PC-9 (cell line): ENCODE measurements around the gene TTLL7. TPM values are rescaled to one million over a fixed set of nuclear protein-coding genes. Genes with fewer than 3 reads are reported as not detected.

Source experiments
- BruUV-seq: library from RNA; stranded (reverse); fragments of 400-500 nt; replicated peaks from 2 replicates; lab custom pipeline; 2021; lab: Mats Ljungman, UMichigan
- CTCF ChIA-PET: fragments of 300-600 bp; sonication (Branson Sonifier 250); formaldehyde crosslinking; loops from one replicate; lab custom pipeline; 2022; ENCODE audit warnings: antibody characterized with exemption; lab: Charles Lee
- POLR2A ChIA-PET: fragments of 300-600 bp; sonication (Branson Sonifier 250); formaldehyde crosslinking; loops from one replicate; lab custom pipeline; 2022; ENCODE audit warnings: antibody characterized with exemption; ENCODE audit not compliant: unreplicated experiment; lab: Charles Lee
- DNase-seq, 2 experiments: peaks; one replicate each; pipeline versions ENCODE4 v3.0.0 to v3.0.0-alpha.2; 2015 to 2022; ENCODE audit warnings: mixed read lengths in 1 of 2
- H2AFZ ChIP-seq: fragments of 200-600 bp; sonication (generic); 2 replicates; pipeline ENCODE4 v1.8.1; 2017; ENCODE audit warnings: antibody characterized with exemption
- H3F3A ChIP-seq: fragments of 200-600 bp; sonication (generic); 2 replicates; pipeline ENCODE4 v1.8.1; 2017; ENCODE audit warnings: antibody characterized with exemption, mild to moderate bottlenecking, low read depth; ENCODE audit not compliant: insufficient read depth
- H3K27ac ChIP-seq: fragments of 200-600 bp; sonication (generic); 2 replicates; pipeline ENCODE4 v1.6.1; 2016; ENCODE audit warnings: mixed run types
- H3K27me3 ChIP-seq: fragments of 200-600 bp; sonication (generic); 2 replicates; pipeline ENCODE4 v1.6.1; 2016; ENCODE audit warnings: low read depth, mixed run types; ENCODE audit not compliant: insufficient read depth
- H3K36me3 ChIP-seq: fragments of 200-600 bp; sonication (generic); 2 replicates; pipeline ENCODE4 v1.6.1; 2016; ENCODE audit warnings: low read depth, mixed run types
- H3K4me1 ChIP-seq: fragments of 200-600 bp; sonication (generic); replicated peaks from 2 replicates; pipeline ENCODE4 v1.6.1; 2016; ENCODE audit warnings: mixed run types; ENCODE audit not compliant: insufficient read depth
- H3K4me2 ChIP-seq: fragments of 200-600 bp; sonication (generic); 2 replicates; pipeline ENCODE4 v1.6.1; 2017; ENCODE audit warnings: mixed run types
- H3K4me3 ChIP-seq: fragments of 200-600 bp; sonication (generic); 2 replicates; pipeline ENCODE4 v1.6.1; 2016; ENCODE audit warnings: mixed run types
- H3K79me2 ChIP-seq: fragments of 200-600 bp; sonication (generic); 2 replicates; pipeline ENCODE4 v1.6.1; 2017; ENCODE audit warnings: low read depth, mixed run types
- H3K9me2 ChIP-seq: fragments of 200-600 bp; sonication (generic); 2 replicates; pipeline ENCODE4 v1.8.1; 2017; ENCODE audit warnings: mild to moderate bottlenecking; ENCODE audit not compliant: insufficient read depth
- H3K9me3 ChIP-seq: fragments of 200-600 bp; sonication (generic); 2 replicates; pipeline ENCODE4 v1.8.1; 2016; ENCODE audit warnings: low read depth; ENCODE audit not compliant: insufficient read depth
- H4K20me1 ChIP-seq: fragments of 200-600 bp; sonication (generic); 2 replicates; pipeline ENCODE4 v1.8.1; 2017; ENCODE audit not compliant: insufficient read depth
- EZH2 ChIP-seq: fragments of 200-600 bp; sonication (generic); IDR thresholded peaks from 2 replicates; pipeline ENCODE4 v1.8.0; 2017; ENCODE audit warnings: antibody characterized with exemption, low read depth
- intact Hi-C: fragments of 100-400 bp; cut with micrococcal nuclease; formaldehyde crosslinking; loops from one replicate; pipeline ENCODE4 v1.10.0; 2022; ENCODE audit not compliant: unreplicated experiment
- total RNA-seq: library from RNA; stranded (reverse); gene quantifications from 2 replicates; pipeline ENCODE4 v1.2.3, GENCODE V29; 2021
- TF ChIP-seq, protein P1 (sequence below): fragments of 200-600 bp; sonication (generic); conservative IDR thresholded peaks from 2 replicates; pipeline ENCODE4 v1.6.1; 2017; ENCODE audit warnings: mixed run types, antibody characterized with exemption, mild to moderate bottlenecking, moderate library complexity

TTLL7 gene
- total RNA-seq, 1 experiment from 2014 or later: 4.1 TPM

DNA sequence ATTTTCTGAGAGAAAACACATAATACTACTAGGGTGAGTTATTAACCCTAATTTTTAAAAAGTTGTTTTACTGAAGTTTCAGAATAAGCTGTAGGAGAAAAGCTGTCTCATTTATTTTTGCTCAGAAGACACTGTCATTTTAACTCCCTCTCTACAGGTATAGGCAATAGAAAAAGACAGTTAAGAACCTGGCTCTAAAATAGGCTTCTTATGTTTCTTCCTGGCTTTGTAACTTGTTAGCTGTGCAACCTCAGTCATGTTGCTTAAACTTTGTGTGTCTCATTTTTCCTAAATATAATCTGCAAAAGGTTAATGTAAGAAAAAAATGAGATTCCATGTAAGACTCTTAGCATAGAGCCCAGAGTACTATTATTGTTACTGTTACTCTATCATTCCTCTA lies 64.4 kb downstream of the TTLL7 start:
- Histone ChIP-seq H3K4me2 (no peak overlapping the region), H3K79me2 (no peaks in the 10 kb centered on the region), H3K4me1 (no peaks in the 10 kb centered on the region), H3K9me2 (no peaks in the 10 kb centered on the region), H4K20me1 (no peaks in the 10 kb centered on the region), H3K36me3 (no peaks in the 10 kb centered on the region), H3K27ac (no peak overlapping the region), H3K9me3 (no peaks in the 10 kb centered on the region), H2AFZ (no peak overlapping the region), H3F3A (no peaks in the 10 kb centered on the region), H3K27me3 (no peaks in the 10 kb centered on the region), H3K4me3 (no peak overlapping the region)
- no peak for TF ChIP-seq EZH2
- TF ChIP-seq, protein P1, sequence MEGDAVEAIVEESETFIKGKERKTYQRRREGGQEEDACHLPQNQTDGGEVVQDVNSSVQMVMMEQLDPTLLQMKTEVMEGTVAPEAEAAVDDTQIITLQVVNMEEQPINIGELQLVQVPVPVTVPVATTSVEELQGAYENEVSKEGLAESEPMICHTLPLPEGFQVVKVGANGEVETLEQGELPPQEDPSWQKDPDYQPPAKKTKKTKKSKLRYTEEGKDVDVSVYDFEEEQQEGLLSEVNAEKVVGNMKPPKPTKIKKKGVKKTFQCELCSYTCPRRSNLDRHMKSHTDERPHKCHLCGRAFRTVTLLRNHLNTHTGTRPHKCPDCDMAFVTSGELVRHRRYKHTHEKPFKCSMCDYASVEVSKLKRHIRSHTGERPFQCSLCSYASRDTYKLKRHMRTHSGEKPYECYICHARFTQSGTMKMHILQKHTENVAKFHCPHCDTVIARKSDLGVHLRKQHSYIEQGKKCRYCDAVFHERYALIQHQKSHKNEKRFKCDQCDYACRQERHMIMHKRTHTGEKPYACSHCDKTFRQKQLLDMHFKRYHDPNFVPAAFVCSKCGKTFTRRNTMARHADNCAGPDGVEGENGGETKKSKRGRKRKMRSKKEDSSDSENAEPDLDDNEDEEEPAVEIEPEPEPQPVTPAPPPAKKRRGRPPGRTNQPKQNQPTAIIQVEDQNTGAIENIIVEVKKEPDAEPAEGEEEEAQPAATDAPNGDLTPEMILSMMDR: no peak
- DNase-seq: no peak
- ChIA-PET CTCF (no interaction called here), POLR2A (no interaction called here)
- intact Hi-C loops: loop anchor here (5.0 kb wide), 1 partner anchor 838 kb away; no protein-coding TSS in a partner anchor
- no TSS peak for BruUV-seq

DNA sequence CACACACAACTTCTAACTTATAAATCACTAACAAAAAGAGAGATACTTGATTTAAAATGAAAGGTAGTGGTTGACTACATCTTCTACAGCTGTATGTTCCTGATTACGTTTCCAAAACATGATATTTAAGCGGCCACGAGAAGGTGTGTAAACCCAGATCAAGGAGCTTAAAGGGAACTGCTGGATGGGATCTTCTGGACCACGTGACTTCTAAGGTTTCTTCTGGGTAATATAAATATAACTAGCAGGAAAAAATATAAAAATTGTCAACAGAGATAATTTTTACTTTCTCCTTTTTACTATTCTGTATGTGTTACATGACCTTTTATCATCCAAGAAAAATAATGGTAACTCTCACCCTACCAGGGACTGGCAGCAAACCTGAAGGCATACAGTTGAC lies 66.2 kb downstream of the TTLL7 start:
- Histone ChIP-seq H3K9me3 (no peaks in the 10 kb centered on the region), H3K27ac (no peak overlapping the region), H3K36me3 (no peaks in the 10 kb centered on the region), H3K27me3 (no peaks in the 10 kb centered on the region), H3F3A (no peaks in the 10 kb centered on the region), H3K4me3 (no peak overlapping the region), H2AFZ (no peak overlapping the region), H4K20me1 (no peaks in the 10 kb centered on the region), H3K9me2 (no peaks in the 10 kb centered on the region), H3K4me2 (no peak overlapping the region), H3K79me2 (no peaks in the 10 kb centered on the region), H3K4me1 (no peaks in the 10 kb centered on the region)
- TF ChIP-seq EZH2: no peak
- TF ChIP-seq, protein P1: no peak
- intact Hi-C loops: loop anchor here (2.0 to 5.0 kb wide), 2 partner anchors 610 to 840 kb away; no protein-coding TSS in a partner anchor
- ChIA-PET CTCF (no interaction called here), POLR2A (interaction anchor here (0.6 kb wide), 1 partner anchor 242 kb away, joined by 6 read pairs; no protein-coding TSS in a partner anchor)
- no peak for DNase-seq
- no TSS peak for BruUV-seq

DNA sequence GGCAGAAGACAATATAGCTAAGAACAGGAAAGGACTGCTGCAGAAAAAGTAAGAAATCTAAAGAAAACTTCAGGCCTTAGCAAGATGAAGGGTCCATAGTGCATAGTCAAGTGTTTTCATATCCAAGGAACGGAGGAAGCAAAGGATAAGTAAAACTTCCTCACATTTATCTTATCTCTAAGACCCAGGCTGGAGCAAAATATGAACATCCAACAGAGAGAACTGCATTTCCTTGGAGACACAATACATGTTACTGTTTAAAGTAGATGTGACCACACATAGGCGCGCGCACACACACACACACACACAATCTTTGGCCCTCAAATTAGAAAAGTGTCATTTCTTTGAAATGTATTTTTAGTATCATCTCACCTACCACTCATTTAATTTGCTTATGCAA lies 66.7 kb downstream of the TTLL7 start:
- H4K20me1 ChIP-seq: no peaks in the 10 kb centered on the region
- no peak overlapping the region for H3K4me2 ChIP-seq
- ChIA-PET CTCF (no interaction called here), POLR2A (interaction anchor here (0.6 to 0.7 kb wide), 2 partner anchors 242 to 500 kb away, joined by 3 to 6 read pairs; no protein-coding TSS in a partner anchor)
- TF ChIP-seq, protein P1: no peak
- TF ChIP-seq EZH2: no peak
- H2AFZ ChIP-seq: no peak overlapping the region
- no peaks in the 10 kb centered on the region for H3K79me2 ChIP-seq
- BruUV-seq: no TSS peak
- no peaks in the 10 kb centered on the region for H3K9me3 ChIP-seq
- no peaks in the 10 kb centered on the region for H3K36me3 ChIP-seq
- H3F3A ChIP-seq: no peaks in the 10 kb centered on the region
- no peak overlapping the region for H3K27ac ChIP-seq
- H3K4me1 ChIP-seq: no peaks in the 10 kb centered on the region
- H3K27me3 ChIP-seq: no peaks in the 10 kb centered on the region
- no peaks in the 10 kb centered on the region for H3K9me2 ChIP-seq
- intact Hi-C loops: loop anchor here (2.0 to 5.0 kb wide), 2 partner anchors 611 to 840 kb away; no protein-coding TSS in a partner anchor
- DNase-seq: no peak
- H3K4me3 ChIP-seq: no peak overlapping the region
